ENCODE results near the gene C1orf210. TPM values are rescaled to one million over a fixed set of nuclear protein-coding genes. Genes with fewer than 3 reads are reported as not detected.

Gene C1orf210
- total RNA-seq, 1 donor from 2014 or later, result 3.7 TPM

GRCh38 chr1:43252225-43252624, 33.2 kb downstream of the C1orf210 start:
- H3K27ac Mint-ChIP-seq, result no peak overlapping the region
- no peak for DNase-seq (ENCODE audit: low spot score in 2 of 2, unreplicated experiment in 2 of 2)
- no peak overlapping the region for H3K4me3 Mint-ChIP-seq
- peaks cover 1% of the 10 kb centered on the region for H3K36me3 Mint-ChIP-seq
- H3K27me3 Mint-ChIP-seq (ENCODE audit: low read depth), result peaks cover 10% of the 10 kb centered on the region
- no peak for TF ChIP-seq CTCF (IDR thresholded peaks at IDR 0.05; ENCODE audit: unreplicated experiment)
- peaks cover 24% of the 10 kb centered on the region for H3K9me3 Mint-ChIP-seq
- no peaks in the 10 kb centered on the region for H3K4me1 Mint-ChIP-seq

GRCh38 chr1:43251024-43251423, 34.4 kb downstream of the C1orf210 start:
- H3K27me3 Mint-ChIP-seq (ENCODE audit: low read depth), result peaks cover 10% of the 10 kb centered on the region
- no peak overlapping the region for H3K4me3 Mint-ChIP-seq
- no peak for DNase-seq (ENCODE audit: low spot score in 2 of 2, unreplicated experiment in 2 of 2)
- H3K36me3 Mint-ChIP-seq, result peaks cover 1% of the 10 kb centered on the region
- no peak for TF ChIP-seq CTCF (IDR thresholded peaks at IDR 0.05; ENCODE audit: unreplicated experiment)
- H3K27ac Mint-ChIP-seq, result no peak overlapping the region
- peaks cover 33% of the 10 kb centered on the region for H3K9me3 Mint-ChIP-seq
- no peaks in the 10 kb centered on the region for H3K4me1 Mint-ChIP-seq

GRCh38 chr1:43250351-43250761, 35.0 kb downstream of the C1orf210 start:
- H3K27ac Mint-ChIP-seq, result no peak overlapping the region
- H3K27me3 Mint-ChIP-seq (ENCODE audit: low read depth), result peaks cover 10% of the 10 kb centered on the region
- H3K9me3 Mint-ChIP-seq, result peaks cover 39% of the 10 kb centered on the region
- peaks cover 1% of the 10 kb centered on the region for H3K36me3 Mint-ChIP-seq
- no peak for DNase-seq (ENCODE audit: low spot score in 2 of 2, unreplicated experiment in 2 of 2)
- no peak for TF ChIP-seq CTCF (IDR thresholded peaks at IDR 0.05; ENCODE audit: unreplicated experiment)
- H3K4me3 Mint-ChIP-seq, result no peak overlapping the region
- no peaks in the 10 kb centered on the region for H3K4me1 Mint-ChIP-seq

- Mint-ChIP-seq H3K4me3 (no peak overlapping the region), H3K27me3 (ENCODE audit: low read depth) (peaks cover under 1% of the 10 kb centered on the region), H3K36me3 (peaks cover 1% of the 10 kb centered on the region), H3K9me3 (peaks cover 41% of the 10 kb centered on the region), H3K27ac (no peak overlapping the region), H3K4me1 (no peaks in the 10 kb centered on the region)
- no peak for TF ChIP-seq CTCF (IDR thresholded peaks at IDR 0.05; ENCODE audit: unreplicated experiment)
- no peak for DNase-seq (ENCODE audit: low spot score in 2 of 2, unreplicated experiment in 2 of 2)
These were observed 38.0 kb downstream of the C1orf210 start for GRCh38 chr1:43247256-43247921.

GRCh38 chr1:43246466-43247213, 38.7 kb downstream of the C1orf210 start:
- no peak overlapping the region for H3K27ac Mint-ChIP-seq
- peaks cover 40% of the 10 kb centered on the region for H3K9me3 Mint-ChIP-seq
- no peaks in the 10 kb centered on the region for H3K4me1 Mint-ChIP-seq
- no peak for DNase-seq (ENCODE audit: low spot score in 2 of 2, unreplicated experiment in 2 of 2)
- no peak for TF ChIP-seq CTCF (IDR thresholded peaks at IDR 0.05; ENCODE audit: unreplicated experiment)
- H3K36me3 Mint-ChIP-seq, result peaks cover 1% of the 10 kb centered on the region
- H3K27me3 Mint-ChIP-seq (ENCODE audit: low read depth), result no peaks in the 10 kb centered on the region
- no peak overlapping the region for H3K4me3 Mint-ChIP-seq
